Panc1 (cell line): ENCODE measurements around the gene PIGW. TPM values are rescaled to one million over a fixed set of nuclear protein-coding genes. Genes with fewer than 3 reads are reported as not detected.

Experiments
- ATAC-seq: fragments of 200-7000 bp; cut with Tn5 transposase; 2 replicates; pipeline ENCODE4 v1.9.1; 2020; ENCODE audit warnings: mild to moderate bottlenecking, moderate library complexity
- BruUV-seq: library from RNA; stranded (reverse); fragments of 400-500 nt; replicated peaks from 2 replicates; lab custom pipeline; 2021; lab: Mats Ljungman, UMichigan
- CTCF ChIA-PET: fragments of 300-600 bp; sonication (Branson Sonifier 250); formaldehyde crosslinking; loops from one replicate; lab custom pipeline; 2022; ENCODE audit warnings: antibody characterized with exemption; lab: Charles Lee
- POLR2A ChIA-PET: fragments of 300-600 bp; sonication (Branson Sonifier 250); formaldehyde crosslinking; loops from one replicate; lab custom pipeline; 2022; ENCODE audit warnings: antibody characterized with exemption; lab: Charles Lee
- DNase-seq: peaks from one replicate; pipeline ENCODE4 v3.0.0-alpha.2; 2010; ENCODE audit warnings: low read depth, low spot score
- H3K27ac ChIP-seq: 2 replicates; pipeline ENCODE4 v1.5.1; 2011; ENCODE audit warnings: mild to moderate bottlenecking, low read length, inconsistent platforms
- H3K27me3 ChIP-seq: fragments of 200-500 bp; sonication (Bioruptor generic); 2 replicates; pipeline ENCODE4 v1.6.0; 2014; ENCODE audit warnings: low read length, inconsistent platforms; ENCODE audit not compliant: control insufficient read depth, insufficient read depth
- H3K36me3 ChIP-seq: fragments of 200-500 bp; sonication (Bioruptor generic); 2 replicates; pipeline ENCODE4 v1.5.1; 2014; ENCODE audit warnings: inconsistent platforms, mild to moderate bottlenecking, low read length, moderate library complexity; ENCODE audit not compliant: control insufficient read depth, insufficient read depth
- H3K4me1 ChIP-seq: 2 replicates; pipeline ENCODE4 v1.5.1; 2011; ENCODE audit warnings: inconsistent platforms, mild to moderate bottlenecking, low read length, moderate library complexity; ENCODE audit not compliant: control insufficient read depth, insufficient read depth
- H3K4me3 ChIP-seq, 2 experiments: 2 replicates each; pipeline ENCODE4 v1.5.1; 2011 to 2012; ENCODE audit warnings: low read depth in 2 of 2, low read length in 2 of 2, mild to moderate bottlenecking in 2 of 2, inconsistent platforms in 1 of 2, moderate library complexity in 1 of 2
- H3K9me3 ChIP-seq: fragments of 200-500 bp; sonication (Bioruptor generic); 2 replicates; pipeline ENCODE4 v1.5.1; 2014; ENCODE audit warnings: low read depth, mild to moderate bottlenecking, inconsistent platforms, low read length, moderate library complexity; ENCODE audit not compliant: control insufficient read depth, insufficient read depth
- POLR2AphosphoS5 ChIP-seq: IDR thresholded peaks from 2 replicates; pipeline ENCODE4 v1.6.1; 2012; ENCODE audit warnings: mild to moderate bottlenecking, low read depth, low read length, moderate library complexity
- SIN3A ChIP-seq: IDR thresholded peaks from 2 replicates; pipeline ENCODE4 v1.6.1; 2012; ENCODE audit warnings: low read depth, mild to moderate bottlenecking, low read length, moderate library complexity, borderline replicate concordance; ENCODE audit not compliant: insufficient read depth
- TCF7L2 ChIP-seq: IDR thresholded peaks from 2 replicates; pipeline ENCODE4 v1.6.1; 2011; ENCODE audit warnings: mild to moderate bottlenecking, low read depth, low read length, inconsistent platforms
- in situ Hi-C: cut with HindIII; loops from 2 replicates; pipeline ENCODE4 v1.10.0; 2016; ENCODE audit warnings: low sequenced_read_pairs, low pct_unique_long_range_greater_than_20kb
- intact Hi-C: fragments of 100-400 bp; cut with micrococcal nuclease; formaldehyde crosslinking; loops from one replicate; pipeline ENCODE4 v1.10.0; 2022; ENCODE audit not compliant: unreplicated experiment
- total RNA-seq: library from RNA; stranded (reverse); gene quantifications from one replicate; pipeline ENCODE4 v1.2.1, GENCODE V29; 2021; ENCODE audit not compliant: unreplicated experiment
- TF ChIP-seq, protein P1 (sequence below), 2 experiments: IDR thresholded peaks; 2 replicates each; pipeline ENCODE4 v1.6.1; 2011 to 2012; ENCODE audit warnings: low read depth in 2 of 2, control low read depth in 1 of 2, low read length in 1 of 2, mild to moderate bottlenecking in 1 of 2, moderate library complexity in 1 of 2; ENCODE audit not compliant: insufficient read depth in 1 of 2
- TF ChIP-seq, protein P2 (sequence below): fragments of 450-650 bp; IDR thresholded peaks from 2 replicates; pipeline ENCODE4 v1.5.1; 2017; ENCODE audit warnings: mild to moderate bottlenecking

The PIGW gene
- total RNA-seq, 1 experiment from 2014 or later: 16.2 TPM

DNA sequence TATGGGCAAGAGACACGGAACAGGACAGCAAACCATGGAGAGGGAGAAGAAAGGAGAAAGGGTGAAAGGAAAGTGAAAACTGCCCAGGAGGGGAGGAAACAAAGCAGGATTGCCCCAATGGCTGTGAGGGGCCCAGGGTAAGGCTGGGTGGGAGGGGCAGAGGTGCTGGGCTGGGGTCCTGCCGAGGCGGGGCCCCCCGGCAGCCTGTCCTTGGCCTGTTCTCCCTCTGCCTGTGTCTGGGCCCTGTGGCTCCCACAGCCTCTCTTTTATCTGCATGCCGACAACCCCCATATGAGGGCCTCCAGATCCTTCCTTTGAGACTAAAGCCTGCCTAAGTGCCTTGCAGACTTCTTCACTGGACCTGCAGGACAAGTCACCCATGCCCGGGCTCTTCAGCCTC, 32.8 kb upstream of the PIGW start:
- H3K27ac ChIP-seq: no peak overlapping the region
- TF ChIP-seq, protein P1, sequence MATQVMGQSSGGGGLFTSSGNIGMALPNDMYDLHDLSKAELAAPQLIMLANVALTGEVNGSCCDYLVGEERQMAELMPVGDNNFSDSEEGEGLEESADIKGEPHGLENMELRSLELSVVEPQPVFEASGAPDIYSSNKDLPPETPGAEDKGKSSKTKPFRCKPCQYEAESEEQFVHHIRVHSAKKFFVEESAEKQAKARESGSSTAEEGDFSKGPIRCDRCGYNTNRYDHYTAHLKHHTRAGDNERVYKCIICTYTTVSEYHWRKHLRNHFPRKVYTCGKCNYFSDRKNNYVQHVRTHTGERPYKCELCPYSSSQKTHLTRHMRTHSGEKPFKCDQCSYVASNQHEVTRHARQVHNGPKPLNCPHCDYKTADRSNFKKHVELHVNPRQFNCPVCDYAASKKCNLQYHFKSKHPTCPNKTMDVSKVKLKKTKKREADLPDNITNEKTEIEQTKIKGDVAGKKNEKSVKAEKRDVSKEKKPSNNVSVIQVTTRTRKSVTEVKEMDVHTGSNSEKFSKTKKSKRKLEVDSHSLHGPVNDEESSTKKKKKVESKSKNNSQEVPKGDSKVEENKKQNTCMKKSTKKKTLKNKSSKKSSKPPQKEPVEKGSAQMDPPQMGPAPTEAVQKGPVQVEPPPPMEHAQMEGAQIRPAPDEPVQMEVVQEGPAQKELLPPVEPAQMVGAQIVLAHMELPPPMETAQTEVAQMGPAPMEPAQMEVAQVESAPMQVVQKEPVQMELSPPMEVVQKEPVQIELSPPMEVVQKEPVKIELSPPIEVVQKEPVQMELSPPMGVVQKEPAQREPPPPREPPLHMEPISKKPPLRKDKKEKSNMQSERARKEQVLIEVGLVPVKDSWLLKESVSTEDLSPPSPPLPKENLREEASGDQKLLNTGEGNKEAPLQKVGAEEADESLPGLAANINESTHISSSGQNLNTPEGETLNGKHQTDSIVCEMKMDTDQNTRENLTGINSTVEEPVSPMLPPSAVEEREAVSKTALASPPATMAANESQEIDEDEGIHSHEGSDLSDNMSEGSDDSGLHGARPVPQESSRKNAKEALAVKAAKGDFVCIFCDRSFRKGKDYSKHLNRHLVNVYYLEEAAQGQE (IDR thresholded peaks at IDR 0.05; ENCODE audit: insufficient read depth in 1 of 2, low read depth in 2 of 2, low read length in 1 of 2): no peak
- TF ChIP-seq TCF7L2 (no peak), SIN3A (no peak), POLR2AphosphoS5 (no peak)
- TF ChIP-seq, protein P2, sequence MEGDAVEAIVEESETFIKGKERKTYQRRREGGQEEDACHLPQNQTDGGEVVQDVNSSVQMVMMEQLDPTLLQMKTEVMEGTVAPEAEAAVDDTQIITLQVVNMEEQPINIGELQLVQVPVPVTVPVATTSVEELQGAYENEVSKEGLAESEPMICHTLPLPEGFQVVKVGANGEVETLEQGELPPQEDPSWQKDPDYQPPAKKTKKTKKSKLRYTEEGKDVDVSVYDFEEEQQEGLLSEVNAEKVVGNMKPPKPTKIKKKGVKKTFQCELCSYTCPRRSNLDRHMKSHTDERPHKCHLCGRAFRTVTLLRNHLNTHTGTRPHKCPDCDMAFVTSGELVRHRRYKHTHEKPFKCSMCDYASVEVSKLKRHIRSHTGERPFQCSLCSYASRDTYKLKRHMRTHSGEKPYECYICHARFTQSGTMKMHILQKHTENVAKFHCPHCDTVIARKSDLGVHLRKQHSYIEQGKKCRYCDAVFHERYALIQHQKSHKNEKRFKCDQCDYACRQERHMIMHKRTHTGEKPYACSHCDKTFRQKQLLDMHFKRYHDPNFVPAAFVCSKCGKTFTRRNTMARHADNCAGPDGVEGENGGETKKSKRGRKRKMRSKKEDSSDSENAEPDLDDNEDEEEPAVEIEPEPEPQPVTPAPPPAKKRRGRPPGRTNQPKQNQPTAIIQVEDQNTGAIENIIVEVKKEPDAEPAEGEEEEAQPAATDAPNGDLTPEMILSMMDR: no peak
- no peaks in the 10 kb centered on the region for H3K27me3 ChIP-seq
- no peaks in the 10 kb centered on the region for H3K9me3 ChIP-seq
- intact Hi-C loops (no loop called here), in situ Hi-C loops (no loop called here)
- no TSS peak for BruUV-seq
- ChIA-PET CTCF (no interaction called here), POLR2A (no interaction called here)
- no peak overlapping the region for H3K4me3 ChIP-seq
- no peak for ATAC-seq
- 0 out of 2 replicates have a peak, but pooled peaks cover 2% of the 10 kb centered on the region for H3K36me3 ChIP-seq
- no peaks in the 10 kb centered on the region for H3K4me1 ChIP-seq
- no peak for DNase-seq

DNA sequence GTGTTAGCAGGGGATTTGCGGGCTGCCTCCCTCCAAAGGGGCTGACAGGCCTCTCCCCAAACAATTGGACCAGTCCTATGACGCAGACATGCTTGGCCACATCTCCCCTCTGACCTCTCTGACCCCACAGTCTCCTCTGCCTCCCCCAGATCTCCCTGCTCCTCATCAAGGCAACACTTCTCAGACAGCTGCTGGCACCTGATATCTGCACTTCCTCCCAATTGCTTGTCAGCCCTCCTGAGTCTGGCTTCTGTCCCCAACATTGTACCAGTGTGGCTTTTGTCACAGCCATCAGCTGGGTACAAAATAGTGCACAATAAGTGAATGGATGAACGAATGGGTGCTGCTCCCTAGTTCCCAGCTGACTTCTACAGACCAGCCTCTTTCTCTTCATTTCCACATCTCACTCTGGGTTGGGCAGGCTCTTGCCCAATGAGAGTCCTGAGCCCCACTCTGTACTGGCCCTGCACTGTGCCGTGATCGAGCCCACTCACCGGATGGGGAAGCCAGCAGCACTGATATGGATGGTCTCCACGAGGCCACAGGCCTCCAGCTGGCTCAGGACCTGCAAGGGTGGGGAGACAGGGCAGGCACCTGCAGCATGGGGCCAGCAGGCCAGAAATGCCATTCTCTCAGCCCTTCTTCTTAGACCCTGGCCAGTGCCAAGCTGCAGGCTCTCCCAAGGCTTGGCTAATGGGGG, 31.2 kb upstream of the PIGW start:
- no TSS peak for BruUV-seq
- DNase-seq: no peak
- CTCF ChIA-PET: no interaction called here
- intact Hi-C loops (no loop called here), in situ Hi-C loops (no loop called here)
- ATAC-seq: no peak
- H3K36me3 ChIP-seq: 0 out of 2 replicates have a peak, but pooled peaks cover 2% of the 10 kb centered on the region
- no peak overlapping the region for H3K4me3 ChIP-seq
- POLR2A ChIA-PET: no interaction called here
- H3K9me3 ChIP-seq: no peaks in the 10 kb centered on the region
- no peak overlapping the region for H3K27ac ChIP-seq
- no peaks in the 10 kb centered on the region for H3K27me3 ChIP-seq
- no peaks in the 10 kb centered on the region for H3K4me1 ChIP-seq
- TF ChIP-seq SIN3A (no peak), TCF7L2 (no peak), POLR2AphosphoS5 (no peak)
- TF ChIP-seq, protein P1 (IDR thresholded peaks at IDR 0.05; ENCODE audit: insufficient read depth in 1 of 2, low read depth in 2 of 2, low read length in 1 of 2): no peak
- TF ChIP-seq, protein P2: no peak
